ENCODE measurements around the gene CCL22.
"Not testable (repeated sequence)": the region's sequence is repeated elsewhere in the genome, so short reads cannot be mapped to it uniquely, and the experiment has no call there.

Gene CCL22

GRCh38 chr16:57348327-57348726 lies 10.3 kb upstream of the CCL22 start:
- DNase-seq, result no peak

DNA sequence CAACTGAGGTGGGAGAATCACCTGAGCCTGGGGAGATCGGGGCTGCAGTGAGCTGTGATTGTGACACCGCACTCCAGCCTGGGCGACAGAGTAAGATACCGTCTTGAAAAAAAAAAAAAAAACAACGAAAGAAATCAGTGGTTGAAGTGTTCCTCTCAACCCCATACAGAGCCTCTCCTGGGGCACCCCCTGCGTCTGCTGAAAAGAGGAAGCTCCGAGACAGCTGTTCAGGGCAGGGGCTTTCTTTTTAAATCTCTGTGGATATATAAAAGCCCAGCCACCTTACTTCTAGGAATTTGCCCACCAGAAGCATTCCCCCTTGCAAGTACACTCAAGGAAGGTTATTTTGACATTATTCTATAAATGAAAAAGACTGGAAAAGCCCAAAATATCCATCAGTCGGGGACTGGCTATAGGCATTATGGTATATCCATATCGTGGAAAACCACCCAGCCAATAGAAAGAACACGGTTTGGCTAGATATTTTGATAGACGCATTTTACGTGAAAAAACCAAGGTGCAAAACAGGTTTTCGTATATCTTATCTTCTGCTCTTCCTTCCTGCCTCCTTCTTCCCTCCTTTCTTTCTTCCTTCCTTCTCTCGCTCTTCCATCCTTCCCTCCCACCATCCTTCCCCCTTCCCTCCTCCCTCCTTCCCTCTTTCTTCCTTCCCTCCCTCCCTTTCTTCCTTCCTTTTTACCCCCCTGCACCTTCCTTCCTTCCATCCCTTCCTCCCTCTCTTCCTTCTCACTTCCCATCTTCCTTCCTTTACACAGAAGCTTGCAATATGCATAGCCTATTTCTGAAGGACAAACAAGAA lies 9.2 kb upstream of the CCL22 start:
- DNase-seq, result no peak

GRCh38 chr16:57352636-57353047 lies 5.9 kb upstream of the CCL22 start:
- DNase-seq, result no peak

DNA sequence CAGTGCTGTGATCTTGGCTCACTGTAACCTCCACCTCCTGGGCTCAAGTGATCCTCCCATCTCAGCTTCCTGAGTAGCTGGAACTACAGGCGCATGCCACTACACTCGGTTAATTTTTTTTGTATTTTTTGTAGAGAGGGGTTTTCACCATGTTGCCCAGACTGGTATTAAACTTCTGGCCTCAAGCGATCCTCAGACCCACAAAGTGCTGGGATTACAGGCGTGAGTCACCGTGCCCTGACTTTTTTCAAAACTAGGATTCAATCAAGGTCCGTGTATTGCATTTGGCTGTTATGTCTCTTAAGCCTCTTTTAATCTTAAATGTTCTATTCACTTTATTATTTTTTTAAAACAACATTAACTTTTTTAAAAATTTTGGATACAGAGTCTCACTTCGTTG lies 4.3 kb upstream of the CCL22 start:
- no peak for DNase-seq

DNA sequence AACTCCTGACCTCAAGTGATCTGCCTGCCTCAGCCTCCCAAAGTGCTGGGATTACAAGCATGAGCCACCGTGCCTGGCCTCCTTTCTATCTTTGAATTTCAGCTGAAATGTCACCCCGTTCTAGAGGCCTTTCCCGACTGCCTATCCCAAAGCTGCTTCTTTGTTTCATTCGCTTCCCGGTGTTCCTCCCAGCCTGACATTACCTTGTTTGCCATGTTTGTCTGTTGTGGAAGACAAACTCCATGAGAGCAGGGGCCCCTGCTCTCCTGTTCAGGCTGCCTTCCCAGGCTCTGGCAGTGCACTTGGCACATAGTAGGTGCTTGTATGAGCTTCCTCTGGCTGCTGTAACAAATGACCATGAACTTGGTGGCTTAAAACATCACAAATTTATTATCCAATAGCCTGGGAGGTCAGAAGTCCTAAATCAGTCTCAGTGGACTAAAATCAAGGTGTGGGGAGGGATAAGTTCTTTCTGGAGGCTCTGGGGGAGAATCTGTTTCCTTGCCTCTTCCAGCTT lies 2.6 kb upstream of the CCL22 start:
- DNase-seq, result no peak

DNA sequence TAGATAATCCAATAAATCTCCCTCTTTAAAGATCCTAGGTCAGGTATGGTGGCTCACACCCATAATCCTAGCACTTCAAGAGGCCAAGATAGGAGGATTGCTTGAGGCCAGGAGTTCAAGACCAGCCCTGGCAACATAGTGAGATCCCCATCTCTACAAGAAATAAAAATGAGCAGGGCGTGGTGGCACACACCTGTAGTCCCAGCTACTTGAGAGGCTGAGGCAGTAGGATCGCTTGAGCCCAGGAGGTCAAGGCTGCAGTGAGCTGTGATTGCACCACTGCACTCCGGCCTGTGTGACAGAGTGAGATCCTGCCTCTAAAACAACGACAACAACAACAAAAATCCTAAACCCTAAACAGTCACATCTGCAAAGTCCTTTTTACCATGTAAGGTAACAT lies 2.0 kb upstream of the CCL22 start:
- no peak for DNase-seq

DNA sequence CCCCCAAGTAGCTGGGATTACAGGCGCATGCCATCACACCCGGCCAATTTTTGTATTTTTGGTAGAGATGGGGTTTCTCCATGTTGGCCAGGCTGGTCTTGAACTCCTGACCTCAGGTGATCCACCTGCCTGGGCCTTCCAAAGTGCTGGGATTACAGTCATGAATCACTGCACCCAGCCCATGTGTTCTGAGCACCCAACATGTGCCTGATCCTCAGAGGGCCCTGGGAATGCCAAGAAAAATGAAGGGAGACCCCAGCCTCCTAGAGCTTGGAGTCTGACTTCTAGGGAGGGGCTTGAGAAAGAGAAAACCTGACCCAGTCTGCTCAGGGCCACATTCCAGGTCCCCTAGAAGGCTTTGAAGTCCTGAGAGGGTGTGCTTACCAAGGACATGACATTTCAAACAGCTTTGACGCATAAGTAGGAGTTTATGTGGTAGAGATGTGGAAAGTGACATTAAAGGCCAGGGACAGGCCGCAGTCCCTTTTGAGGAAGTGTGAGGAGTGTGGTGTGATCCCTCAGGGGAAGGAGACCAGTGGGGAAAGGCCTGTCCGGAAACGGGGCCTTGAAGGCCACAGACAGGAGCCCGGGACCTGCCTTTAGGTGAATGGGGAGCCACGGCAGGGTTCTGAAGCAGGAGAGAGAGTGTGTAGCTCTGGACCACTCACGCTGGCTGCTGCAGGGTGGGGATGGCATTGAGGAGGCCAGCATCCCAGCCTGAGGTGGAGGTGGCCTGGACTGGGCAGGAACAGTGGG lies 1.1 kb upstream of the CCL22 start:
- DNase-seq, result no peak

DNA sequence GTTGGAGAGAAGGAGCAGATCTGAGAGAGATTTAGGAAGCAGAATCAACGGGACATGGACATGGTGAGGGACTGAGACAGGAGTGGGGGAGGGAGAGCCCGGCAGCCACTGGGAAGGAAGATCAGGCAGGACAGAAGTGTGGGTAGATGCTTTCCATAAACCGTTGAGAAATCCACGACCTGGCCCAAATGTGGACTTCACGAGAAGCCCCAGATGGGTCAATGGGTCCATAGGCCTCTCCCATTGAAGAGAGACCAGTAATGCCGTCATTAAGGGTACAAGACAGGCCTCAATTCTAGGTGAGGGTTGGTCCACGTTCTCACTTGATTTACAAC lies 530 bp upstream of the CCL22 start:
- DNase-seq, result no peak

- DNase-seq, result no peak
These were observed 1.8 kb downstream of the CCL22 start for GRCh38 chr16:57360321-57360935.

DNA sequence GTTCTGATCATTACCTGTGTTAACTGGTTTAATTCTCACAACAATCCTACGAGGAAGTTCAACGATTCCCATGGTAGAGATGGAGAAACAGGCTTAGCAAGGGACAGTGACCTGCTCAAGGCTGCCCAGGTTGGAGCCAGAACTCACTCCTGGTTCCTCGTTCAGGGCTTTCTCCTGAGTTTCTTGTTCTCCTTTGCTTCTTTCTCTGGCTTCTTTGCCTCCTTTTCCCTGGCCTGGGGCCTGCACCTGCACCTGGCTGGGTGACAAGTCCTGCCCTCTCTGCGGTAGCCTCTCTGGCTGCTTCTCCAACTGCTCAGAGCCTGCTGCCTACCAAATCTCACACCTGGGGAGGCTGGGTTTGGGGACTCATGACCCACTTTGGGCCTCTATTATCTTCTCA lies 2.8 kb downstream of the CCL22 start:
- no peak for DNase-seq

DNA sequence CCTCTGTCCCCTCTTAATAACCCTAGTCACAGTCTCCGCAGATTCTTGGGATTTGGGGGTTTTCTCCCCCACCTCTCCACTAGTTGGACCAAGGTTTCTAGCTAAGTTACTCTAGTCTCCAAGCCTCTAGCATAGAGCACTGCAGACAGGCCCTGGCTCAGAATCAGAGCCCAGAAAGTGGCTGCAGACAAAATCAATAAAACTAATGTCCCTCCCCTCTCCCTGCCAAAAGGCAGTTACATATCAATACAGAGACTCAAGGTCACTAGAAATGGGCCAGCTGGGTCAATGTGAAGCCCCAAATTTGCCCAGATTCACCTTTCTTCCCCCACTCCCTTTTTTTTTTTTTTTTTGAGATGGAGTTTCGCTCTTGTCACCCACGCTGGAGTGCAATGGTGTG lies 5.6 kb downstream of the CCL22 start:
- no peak for DNase-seq

- DNase-seq, result no peak
These were observed 8.0 kb downstream of the CCL22 start for GRCh38 chr16:57366544-57367040.

DNA sequence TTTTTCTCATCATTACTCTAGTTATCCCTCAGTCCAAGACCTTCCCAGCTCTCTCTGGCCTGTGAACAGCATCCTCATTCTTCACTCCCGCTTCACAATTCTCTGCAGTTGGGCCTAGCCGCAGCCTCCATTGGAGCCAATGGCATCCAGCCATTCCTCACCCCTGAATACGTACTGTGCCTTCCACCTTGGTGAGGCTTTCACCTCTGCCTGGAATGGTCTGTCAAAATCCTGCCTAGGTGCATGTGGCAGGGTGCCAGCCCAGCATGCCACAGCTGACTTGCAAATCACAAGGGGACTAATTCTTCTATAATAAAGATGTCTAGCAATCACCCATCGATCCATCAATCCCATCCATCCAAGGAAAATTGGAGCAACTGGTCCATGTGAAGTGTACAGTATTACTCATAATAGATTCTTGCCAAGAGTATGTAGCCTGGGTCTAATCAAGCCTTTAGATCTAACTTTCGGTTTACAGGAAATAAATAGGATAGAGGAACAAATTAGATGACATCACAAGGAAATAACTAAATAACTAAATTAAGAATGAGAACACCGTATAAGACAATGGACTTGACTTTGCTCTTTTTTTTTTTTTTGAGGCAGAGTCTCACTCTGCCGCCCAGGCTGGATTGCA lies 8.7 kb downstream of the CCL22 start:
- DNase-seq, result no peak

- no peak for DNase-seq
These were observed 13.2 kb downstream of the CCL22 start for GRCh38 chr16:57371494-57372371.

DNA sequence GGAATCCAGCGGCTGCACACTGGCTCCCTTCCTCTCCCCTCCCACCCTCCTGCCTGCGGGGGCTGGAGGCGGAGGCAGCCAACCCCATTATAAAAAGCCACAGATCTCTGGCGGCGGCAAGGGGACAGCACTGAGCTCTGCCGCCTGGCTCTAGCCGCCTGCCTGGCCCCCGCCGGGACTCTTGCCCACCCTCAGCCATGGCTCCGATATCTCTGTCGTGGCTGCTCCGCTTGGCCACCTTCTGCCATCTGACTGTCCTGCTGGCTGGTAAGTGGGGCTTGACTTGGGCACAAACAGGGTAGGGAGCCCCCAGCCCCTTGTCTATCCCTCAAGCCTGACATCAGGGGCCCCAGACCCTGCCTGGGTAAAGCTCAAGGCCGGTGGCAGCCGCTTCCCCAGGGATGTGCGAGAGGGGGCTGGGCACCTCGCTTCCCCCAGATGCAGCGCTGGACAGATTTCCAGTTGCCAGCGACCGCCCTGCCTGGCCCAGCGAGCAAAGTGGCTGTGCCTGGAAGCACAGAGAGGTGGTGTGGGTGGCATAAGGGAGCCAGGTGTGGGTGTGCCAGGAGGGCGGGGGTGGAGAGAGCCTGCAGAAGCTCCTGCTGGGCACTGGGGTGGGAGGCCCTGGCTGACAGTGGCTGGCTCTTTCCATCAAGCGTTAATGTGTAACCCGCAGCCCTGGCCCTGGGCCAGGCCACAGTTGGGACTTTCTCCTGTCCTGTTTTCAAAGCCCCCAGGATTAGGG lies 14.0 kb downstream of the CCL22 start, which contains the start of gene CX3CL1:
CX3CL1 (plus strand) TSS at position 119 of the 745 bp plus-strand sequence; CDS start at position 198, 79 bp downstream.
- DNase-seq, result no peak

DNA sequence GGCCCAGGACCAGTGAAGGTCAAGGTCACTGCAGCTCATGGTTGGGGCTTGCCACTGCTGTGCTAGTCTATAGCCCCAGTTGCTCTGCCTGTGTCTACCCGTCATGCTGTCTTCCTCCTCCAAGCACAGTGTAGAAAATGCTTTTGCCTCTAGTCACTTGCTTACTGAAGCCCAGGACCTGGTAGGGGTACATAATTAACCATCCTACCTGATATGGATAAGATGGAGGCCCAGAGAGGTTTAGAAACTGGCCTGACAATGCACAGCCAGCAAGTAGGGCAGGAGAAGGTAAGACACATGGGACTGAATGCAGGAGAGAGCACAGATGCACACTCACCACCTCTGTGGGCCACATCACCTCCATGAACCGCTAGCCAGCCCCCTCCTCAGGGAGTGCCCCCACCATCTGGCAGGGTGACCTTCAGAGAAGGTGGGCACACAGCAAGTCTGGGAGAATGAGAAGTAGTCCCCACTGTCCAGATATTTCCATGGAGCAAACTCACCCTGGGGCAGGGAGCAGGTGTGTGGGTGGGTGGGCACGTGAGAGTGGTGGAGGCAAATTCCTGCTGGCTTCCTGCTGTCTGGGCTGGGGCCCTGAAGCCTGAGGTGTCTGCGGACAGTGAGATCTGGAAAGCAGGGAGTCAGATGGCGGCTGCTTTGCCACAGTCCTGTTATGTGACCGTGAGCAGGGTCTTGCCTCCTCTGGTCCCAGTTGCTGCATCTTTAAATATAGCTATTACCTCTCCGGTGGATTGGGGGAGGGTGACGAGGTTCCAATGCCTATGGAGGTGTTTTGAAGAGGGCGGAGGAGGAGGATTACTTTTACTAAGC lies 14.7 kb downstream of the CCL22 start:
- no peak for DNase-seq

DNA sequence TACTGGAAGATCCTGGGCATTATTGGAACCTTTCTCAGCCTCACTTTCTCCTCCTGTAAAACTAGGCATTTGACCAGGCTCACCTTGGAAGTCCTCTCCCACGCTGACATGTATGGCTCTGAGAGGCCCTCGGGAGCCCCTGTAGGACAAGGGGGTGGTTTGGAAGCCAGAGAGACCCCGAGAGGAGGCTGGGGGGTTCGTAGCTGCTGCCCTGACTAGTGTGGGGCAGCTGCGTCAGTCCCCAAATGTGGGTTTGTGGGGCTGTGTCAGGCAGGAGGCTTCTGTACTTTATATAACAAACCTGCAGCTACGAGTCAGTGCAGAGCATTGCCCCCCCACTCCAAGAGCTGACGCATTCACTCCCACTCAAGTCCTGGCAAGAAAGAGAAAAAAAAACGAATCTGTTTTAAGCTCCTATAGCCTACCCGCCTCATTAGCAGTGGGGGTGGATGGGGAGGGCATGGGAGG lies 15.5 kb downstream of the CCL22 start:
- no peak for DNase-seq

- not testable (repeated sequence) for DNase-seq
These were observed 16.4 kb downstream of the CCL22 start for GRCh38 chr16:57374925-57375465.

GRCh38 chr16:57376313-57376818 lies 17.8 kb downstream of the CCL22 start:
- no peak for DNase-seq

All from NCI-H1417 treated with DMSO at 0.1 percent for 48 hours (cell line).